ENCODE data around the gene SGCD. TPM values are rescaled to one million over a fixed set of nuclear protein-coding genes. Genes with fewer than 3 reads are reported as not detected.

The SGCD gene
- total RNA-seq, 4 donors from 2014 or later = 0.83 to 9.6 (median 1.9) TPM

DNA sequence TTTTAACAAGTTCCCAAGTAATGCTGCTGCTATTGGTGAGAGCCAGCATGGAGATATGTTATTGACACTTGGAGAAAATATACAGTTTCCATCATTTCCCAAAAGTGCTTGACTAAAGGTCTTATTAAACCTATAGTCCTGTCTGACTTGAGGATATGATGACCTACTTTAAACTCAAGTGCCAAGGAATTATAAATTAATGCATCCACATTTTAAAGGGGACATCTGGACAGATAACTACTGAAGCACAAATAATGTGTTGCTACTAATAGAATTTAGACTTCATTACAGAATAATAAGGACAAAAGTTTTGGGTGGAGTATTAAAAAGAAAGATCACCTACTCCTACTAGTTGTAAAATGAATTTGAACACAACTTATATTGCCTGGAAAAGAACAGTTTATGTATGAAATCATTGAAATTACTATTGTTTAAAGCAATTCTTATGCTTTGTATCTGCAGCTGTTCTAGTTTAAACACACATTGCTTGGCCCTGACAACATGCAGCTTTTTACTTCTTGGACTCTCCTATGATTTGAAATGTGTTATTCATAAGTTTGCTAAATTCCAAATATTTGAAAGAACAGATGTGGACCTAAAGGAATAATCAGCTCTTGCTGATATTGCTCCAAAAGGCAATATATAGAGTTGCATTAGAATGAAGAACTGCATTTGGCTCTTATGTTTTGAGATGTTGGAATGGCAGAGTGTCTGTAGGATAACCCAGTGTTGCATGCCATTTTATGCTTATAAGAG, 73.4 kb downstream of the SGCD start:
- DNase-seq = no peak
- Histone ChIP-seq H3K27me3 (no peaks in the 10 kb centered on the region), H3K9me3 (no peaks in the 10 kb centered on the region), H3K36me3 (no peaks in the 10 kb centered on the region), H3K27ac (no peak overlapping the region), H3K4me3 (no peak overlapping the region), H3K4me1 (no peaks in the 10 kb centered on the region)
- TF ChIP-seq CTCF (IDR thresholded peaks at IDR 0.05) (no peak), POLR2A (IDR thresholded peaks at IDR 0.05) (no peak)

GRCh38 chr5:156401804-156402203, 74.8 kb downstream of the SGCD start:
- no peaks in the 10 kb centered on the region for H3K4me1 ChIP-seq
- TF ChIP-seq POLR2A (IDR thresholded peaks at IDR 0.05) = no peak
- no peak for TF ChIP-seq CTCF (IDR thresholded peaks at IDR 0.05)
- no peak overlapping the region for H3K27ac ChIP-seq
- H3K9me3 ChIP-seq = no peaks in the 10 kb centered on the region
- H3K4me3 ChIP-seq = no peak overlapping the region
- no peaks in the 10 kb centered on the region for H3K27me3 ChIP-seq
- H3K36me3 ChIP-seq = no peaks in the 10 kb centered on the region
- no peak for DNase-seq

- Histone ChIP-seq H3K27ac (no peak overlapping the region), H3K4me1 (no peaks in the 10 kb centered on the region), H3K27me3 (no peaks in the 10 kb centered on the region), H3K9me3 (no peaks in the 10 kb centered on the region), H3K4me3 (no peak overlapping the region), H3K36me3 (no peaks in the 10 kb centered on the region)
- DNase-seq = peak in 2 of 3 donors; percentile 71 to 85
- TF ChIP-seq CTCF (IDR thresholded peaks at IDR 0.05) = no peak
These were observed 75.5 kb downstream of the SGCD start for GRCh38 chr5:156402387-156402921.

GRCh38 chr5:156405988-156406387, 79.0 kb downstream of the SGCD start:
- no peak overlapping the region for H3K27ac ChIP-seq
- no peaks in the 10 kb centered on the region for H3K36me3 ChIP-seq

DNA sequence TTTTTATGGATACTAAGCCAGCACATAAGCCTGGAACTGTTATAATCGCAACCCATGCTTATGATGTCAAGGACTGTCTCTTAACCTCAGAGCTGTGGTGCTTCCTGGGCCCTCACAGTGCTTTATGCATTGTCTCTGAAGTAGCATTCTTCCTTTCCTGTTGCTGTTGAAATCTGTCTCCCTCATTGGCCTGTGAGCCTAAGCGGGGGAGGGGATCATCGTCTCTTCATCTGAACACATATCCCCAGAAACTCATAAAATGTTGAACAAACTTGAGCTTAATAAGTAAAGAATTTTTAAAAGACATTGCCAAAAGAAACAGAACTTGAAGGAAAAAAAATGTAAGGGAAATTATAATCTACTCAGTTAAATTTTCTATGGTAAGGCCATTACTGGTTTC, 80.3 kb downstream of the SGCD start:
- Histone ChIP-seq H3K36me3 (no peaks in the 10 kb centered on the region), H3K4me1 (no peaks in the 10 kb centered on the region), H3K9me3 (no peaks in the 10 kb centered on the region), H3K27me3 (no peaks in the 10 kb centered on the region), H3K27ac (no peak overlapping the region), H3K4me3 (no peak overlapping the region)
- DNase-seq = no peak
- TF ChIP-seq POLR2A (IDR thresholded peaks at IDR 0.05) = no peak
- TF ChIP-seq CTCF (IDR thresholded peaks at IDR 0.05) = no peak

More at GRCh38 chr5:156405988-156406387, 79.0 kb downstream of the SGCD start:
- H3K4me1 ChIP-seq = no peaks in the 10 kb centered on the region
- no peak overlapping the region for H3K4me3 ChIP-seq
- no peaks in the 10 kb centered on the region for H3K9me3 ChIP-seq
- DNase-seq = no peak
- TF ChIP-seq CTCF (IDR thresholded peaks at IDR 0.05) (no peak), POLR2A (IDR thresholded peaks at IDR 0.05) (no peak)
- H3K27me3 ChIP-seq = no peaks in the 10 kb centered on the region
